ENCODE data around the gene ATF7IP2. TPM values are rescaled to one million over a fixed set of nuclear protein-coding genes. Genes with fewer than 3 reads are reported as not detected.

The ATF7IP2 gene
- total RNA-seq, 1 donor from 2014 or later = 50.6 TPM

Other genes with a start within 250 kb of the ATF7IP2 start
- gene GRIN2A, start 203.6 kb upstream of the ATF7IP2 start, total RNA-seq = not detected in 2 replicates
- gene EMP2, start 194.5 kb downstream of the ATF7IP2 start, total RNA-seq = not detected in 2 replicates